ENCODE results near the gene TNFSF11. TPM values are rescaled to one million over a fixed set of nuclear protein-coding genes. Genes with fewer than 3 reads are reported as not detected.

The TNFSF11 gene
- total and polyA plus RNA-seq, 12 donors: not detected

DNA sequence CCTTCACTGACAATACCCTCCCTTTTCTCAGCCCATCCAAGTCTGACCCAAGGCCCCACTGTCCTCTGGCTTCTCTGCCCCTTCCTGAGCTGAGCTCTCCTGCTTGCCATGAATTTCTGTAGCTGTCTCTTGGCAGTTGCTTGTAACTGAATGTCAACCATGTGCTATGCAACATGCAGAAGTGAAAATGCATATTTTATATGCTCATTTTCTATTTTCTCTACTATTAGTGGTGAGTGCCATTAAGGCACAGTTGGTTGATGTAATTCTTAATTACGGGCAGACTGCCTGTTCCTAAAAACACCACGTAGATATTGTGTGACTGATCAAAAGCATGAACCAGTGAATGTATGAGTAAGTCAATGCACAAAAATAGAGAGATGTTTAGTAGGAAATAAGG lies 29.6 kb downstream of the TNFSF11 start:
- intact Hi-C loops (cut with DNase I): loop anchor here in 1 of 10 donors (10.0 kb wide), 1 partner anchor 531 kb away; no protein-coding TSS in a partner anchor
- Histone ChIP-seq H3K4me1 (no peaks in the 10 kb centered on the region), H3K9me3 (no peaks in the 10 kb centered on the region), H3K36me3 (no peaks in the 10 kb centered on the region), H3K4me3 (no peak overlapping the region), H3K27me3 (peaks cover 0 to 14% (median 0%) of the 10 kb centered on the region in 7 donors), H3K27ac (no peak overlapping the region)
- WGBS, 2 donors: 86 to 89% methylated on average over 2 of the region's 2 CpGs
- no peak for DNase-seq
- TF ChIP-seq, protein P1, sequence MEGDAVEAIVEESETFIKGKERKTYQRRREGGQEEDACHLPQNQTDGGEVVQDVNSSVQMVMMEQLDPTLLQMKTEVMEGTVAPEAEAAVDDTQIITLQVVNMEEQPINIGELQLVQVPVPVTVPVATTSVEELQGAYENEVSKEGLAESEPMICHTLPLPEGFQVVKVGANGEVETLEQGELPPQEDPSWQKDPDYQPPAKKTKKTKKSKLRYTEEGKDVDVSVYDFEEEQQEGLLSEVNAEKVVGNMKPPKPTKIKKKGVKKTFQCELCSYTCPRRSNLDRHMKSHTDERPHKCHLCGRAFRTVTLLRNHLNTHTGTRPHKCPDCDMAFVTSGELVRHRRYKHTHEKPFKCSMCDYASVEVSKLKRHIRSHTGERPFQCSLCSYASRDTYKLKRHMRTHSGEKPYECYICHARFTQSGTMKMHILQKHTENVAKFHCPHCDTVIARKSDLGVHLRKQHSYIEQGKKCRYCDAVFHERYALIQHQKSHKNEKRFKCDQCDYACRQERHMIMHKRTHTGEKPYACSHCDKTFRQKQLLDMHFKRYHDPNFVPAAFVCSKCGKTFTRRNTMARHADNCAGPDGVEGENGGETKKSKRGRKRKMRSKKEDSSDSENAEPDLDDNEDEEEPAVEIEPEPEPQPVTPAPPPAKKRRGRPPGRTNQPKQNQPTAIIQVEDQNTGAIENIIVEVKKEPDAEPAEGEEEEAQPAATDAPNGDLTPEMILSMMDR (IDR thresholded peaks at IDR 0.05): no peak
- ATAC-seq: no peak

DNA sequence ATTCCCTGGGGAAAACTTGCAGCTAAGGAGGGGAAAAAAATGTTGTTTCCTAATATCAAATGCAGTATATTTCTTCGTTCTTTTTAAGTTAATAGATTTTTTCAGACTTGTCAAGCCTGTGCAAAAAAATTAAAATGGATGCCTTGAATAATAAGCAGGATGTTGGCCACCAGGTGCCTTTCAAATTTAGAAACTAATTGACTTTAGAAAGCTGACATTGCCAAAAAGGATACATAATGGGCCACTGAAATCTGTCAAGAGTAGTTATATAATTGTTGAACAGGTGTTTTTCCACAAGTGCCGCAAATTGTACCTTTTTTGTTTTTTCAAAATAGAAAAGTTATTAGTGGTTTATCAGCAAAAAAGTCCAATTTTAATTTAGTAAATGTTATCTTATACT lies 33.6 kb downstream of the TNFSF11 start:
- no peaks in the 10 kb centered on the region for H3K9me3 ChIP-seq
- H3K27me3 ChIP-seq: peaks cover 0 to 11% (median 0%) of the 10 kb centered on the region in 7 donors
- H3K4me1 ChIP-seq: no peaks in the 10 kb centered on the region
- no peak overlapping the region for H3K4me3 ChIP-seq
- 81 to 85% methylated on average over 2 of the region's 2 CpGs for WGBS, 2 donors
- TF ChIP-seq, protein P1 (IDR thresholded peaks at IDR 0.05): no peak
- ATAC-seq (no peak), DNase-seq (no peak)
- no peak overlapping the region for H3K27ac ChIP-seq
- intact Hi-C loops (cut with DNase I): loop anchor here in 1 of 10 donors (10.0 kb wide), 1 partner anchor 527 kb away; no protein-coding TSS in a partner anchor
- no peaks in the 10 kb centered on the region for H3K36me3 ChIP-seq

DNA sequence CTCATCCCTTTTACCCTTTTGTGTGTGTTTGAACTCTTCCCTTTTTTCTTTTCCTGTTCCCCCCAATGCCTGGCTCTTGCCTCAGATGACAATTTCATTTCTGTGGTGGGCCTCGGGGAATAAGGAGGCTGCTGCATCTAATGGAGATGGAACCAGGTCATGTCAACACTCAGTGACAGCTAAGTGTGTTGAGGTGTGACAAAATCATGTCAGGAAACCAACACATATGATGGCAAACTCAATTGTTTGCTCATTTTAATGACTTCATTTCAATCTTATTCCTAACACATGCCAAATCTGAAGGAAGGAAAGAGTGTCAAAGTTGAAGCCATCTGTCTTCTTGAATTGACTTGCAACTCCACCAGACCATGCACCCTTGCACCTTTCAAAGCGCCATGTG lies 36.7 kb downstream of the TNFSF11 start:
- 74 to 90% methylated on average over 2 of the region's 2 CpGs for WGBS, 2 donors
- DNase-seq: no peak

DNA sequence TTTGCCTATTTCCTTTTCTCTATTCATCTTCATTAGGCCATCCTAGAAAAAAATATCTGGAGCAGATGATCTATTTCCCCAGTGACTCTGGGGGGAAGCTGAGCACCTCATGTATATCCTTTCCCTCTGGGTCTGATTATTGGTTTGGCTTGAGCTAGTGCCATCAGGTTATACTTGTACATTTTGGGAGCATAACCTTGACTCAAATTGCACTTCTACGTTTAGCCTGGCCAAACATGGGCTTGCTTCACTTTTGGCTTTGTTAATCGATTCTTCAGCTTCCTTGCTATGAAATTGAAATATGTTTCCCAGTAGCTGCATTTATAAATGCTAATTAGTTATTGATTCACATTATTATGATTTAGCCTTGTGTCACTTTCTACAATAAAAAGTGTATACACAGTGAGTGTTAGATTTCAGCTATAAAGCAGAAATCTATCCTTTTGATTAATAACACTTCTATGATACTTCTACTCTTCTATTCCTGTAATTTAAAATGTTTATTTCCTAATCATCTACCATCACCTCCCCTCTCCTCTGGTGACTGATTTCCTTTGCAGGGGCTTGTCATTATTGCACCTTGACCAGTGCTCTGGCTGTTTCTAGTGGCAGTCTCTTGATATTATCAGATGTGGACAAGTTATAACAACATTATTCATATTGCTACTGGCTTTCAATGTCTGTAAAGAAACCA lies 37.3 kb downstream of the TNFSF11 start:
- no peaks in the 10 kb centered on the region for H3K9me3 ChIP-seq
- no peaks in the 10 kb centered on the region for H3K36me3 ChIP-seq
- 80 to 90% methylated on average over 2 of the region's 2 CpGs for WGBS, 2 donors
- ATAC-seq (no peak), DNase-seq (no peak)
- intact Hi-C loops (cut with DNase I): no loop called here
- TF ChIP-seq, protein P1 (IDR thresholded peaks at IDR 0.05): no peak
- no peak overlapping the region for H3K4me3 ChIP-seq
- no peaks in the 10 kb centered on the region for H3K4me1 ChIP-seq
- H3K27me3 ChIP-seq: peaks cover 0 to 15% (median 0%) of the 10 kb centered on the region in 7 donors
- no peak overlapping the region for H3K27ac ChIP-seq

More for the DNA sequence above, 36.7 kb downstream of the TNFSF11 start:
- Histone ChIP-seq H3K4me1 (no peaks in the 10 kb centered on the region), H3K4me3 (no peak overlapping the region), H3K27ac (no peak overlapping the region), H3K9me3 (no peaks in the 10 kb centered on the region), H3K36me3 (no peaks in the 10 kb centered on the region), H3K27me3 (peaks cover 0 to 14% (median 0%) of the 10 kb centered on the region in 7 donors)
- intact Hi-C loops (cut with DNase I): no loop called here
- ATAC-seq: no peak
- TF ChIP-seq, protein P1 (IDR thresholded peaks at IDR 0.05): no peak

Data from heart right ventricle (tissue), 16 donors.